ENCODE data around the gene C1QTNF6.

- TF ChIP-seq EP300 (IDR thresholded peaks at IDR 0.05) (no peak), CTCF (IDR thresholded peaks at IDR 0.05) (no peak), POLR2AphosphoS2 (conservative IDR thresholded peaks at IDR 0.05; ENCODE audit: low read length) (no peak), ZC3H11A (IDR thresholded peaks at IDR 0.05) (no peak), POLR2A (IDR thresholded peaks at IDR 0.05; ENCODE audit: low read length) (no peak), ELK1 (IDR thresholded peaks at IDR 0.05; ENCODE audit: low read depth, low read length) (no peak), RNF2 (IDR thresholded peaks at IDR 0.05; ENCODE audit: borderline replicate concordance, low read depth) (no peak), CBX8 (IDR thresholded peaks at IDR 0.05) (no peak), ZFP36 (IDR thresholded peaks at IDR 0.05; ENCODE audit: borderline replicate concordance, partially characterized antibody) (no peak), RAD21 (conservative IDR thresholded peaks at IDR 0.05 in 1 of 2, IDR thresholded peaks at IDR 0.05 in 1 of 2) (no peak)
Observed at GRCh38 chr22:37226514-37226913, 38.5 kb upstream of the C1QTNF6 start.

Data from A549 (cell line).